HCT116 (cell line): ENCODE measurements around the gene BTN1A1.
A peak's percentile ranks its signal among the peaks of the same experiment; 100 is the strongest.

Source experiments
- CTCF ChIP-seq, 3 experiments: fragments of 200-600 bp in 1 of 3; sonication (generic) in 1 of 3; IDR thresholded peaks in 2 of 3; conservative IDR thresholded peaks in 1 of 3; 2 replicates each; pipeline ENCODE4 v1.5.1; 2012 to 2017; ENCODE audit warnings: low read depth in 2 of 3, low read length in 2 of 3, antibody characterized with exemption in 1 of 3, borderline replicate concordance in 1 of 3, control low read depth in 1 of 3, mild to moderate bottlenecking in 1 of 3, mixed read lengths in 1 of 3, mixed run types in 1 of 3, moderate library complexity in 1 of 3; ENCODE audit not compliant: insufficient read depth in 1 of 3
- EZH2 ChIP-seq: fragments of 200-600 bp; sonication (generic); IDR thresholded peaks from 2 replicates; pipeline ENCODE4 v1.6.1; 2017; ENCODE audit warnings: antibody characterized with exemption, mixed run types
- MAX ChIP-seq: IDR thresholded peaks from 2 replicates; pipeline ENCODE4 v1.6.1; 2012
- POLR2A ChIP-seq: IDR thresholded peaks from 2 replicates; pipeline ENCODE4 v1.7.0; 2011; ENCODE audit warnings: borderline replicate concordance; ENCODE audit not compliant: insufficient read depth, insufficient read length; ENCODE audit errors: extremely low read depth
- POLR2AphosphoS5 ChIP-seq: IDR thresholded peaks from 2 replicates; pipeline ENCODE4 v1.6.1; 2011; ENCODE audit warnings: mild to moderate bottlenecking, low read depth, low read length, moderate library complexity
- RAD21 ChIP-seq: IDR thresholded peaks from 2 replicates; pipeline ENCODE4 v1.6.1; 2012; ENCODE audit warnings: low read depth, mild to moderate bottlenecking
- REST ChIP-seq: IDR thresholded peaks from 2 replicates; pipeline ENCODE4 v1.6.1; 2012; ENCODE audit warnings: low read depth
- SP1 ChIP-seq: IDR thresholded peaks from 2 replicates; pipeline ENCODE4 v1.6.1; 2012; ENCODE audit warnings: low read depth
- SRF ChIP-seq: IDR thresholded peaks from 2 replicates; pipeline ENCODE4 v1.6.1; 2012; ENCODE audit warnings: low read depth
- YY1 ChIP-seq: IDR thresholded peaks from 2 replicates; pipeline ENCODE4 v1.6.1; 2011; ENCODE audit warnings: low read length, low read depth, moderate library complexity, mild to moderate bottlenecking; ENCODE audit not compliant: insufficient replicate concordance; ENCODE audit errors: extremely low read depth
- ZFX ChIP-seq: fragments of 450-650 bp; IDR thresholded peaks from 2 replicates; pipeline ENCODE4 v1.6.1; 2017
- ZNF274 ChIP-seq: fragments of 200-500 bp; sonication (Bioruptor generic); IDR thresholded peaks from 2 replicates; pipeline ENCODE4 v1.6.1; 2014; ENCODE audit warnings: mild to moderate bottlenecking, low read depth, low read length, inconsistent platforms

GRCh38 chr6:26532699-26533531 is 32.8 kb downstream of the BTN1A1 start:
- TF ChIP-seq SP1 (no peak), CTCF (IDR thresholded peaks at IDR 0.05 in 2 of 3, conservative IDR thresholded peaks at IDR 0.05 in 1 of 3; ENCODE audit: borderline replicate concordance in 1 of 3, insufficient read depth in 1 of 3, low read depth in 2 of 3, low read length in 2 of 3) (no peak), RAD21 (0 out of 2 replicates have a peak, but pooled peaks have one; percentile 21), ZNF274 (no peak), SRF (no peak), EZH2 (no peak), POLR2A (no peak), MAX (peak; percentile 40; the same call in 1 of the 2 replicates), REST (no peak), POLR2AphosphoS5 (no peak; the same call in 1 of the 2 replicates), YY1 (peak; percentile 66), ZFX (no peak)
